Limb (tissue), 2 donors: ENCODE data around the gene SMAD3.
"Not testable (repeated sequence)": the region's sequence is repeated elsewhere in the genome, so short reads cannot be mapped to it uniquely, and the experiment has no call there.

Experiments used
- DNase-seq, 2 donors: peaks; one replicate each; pipeline ENCODE4 v3.0.0-alpha.2; 2016; ENCODE audit errors: extremely low spot score in 2 of 2

Gene SMAD3

DNA sequence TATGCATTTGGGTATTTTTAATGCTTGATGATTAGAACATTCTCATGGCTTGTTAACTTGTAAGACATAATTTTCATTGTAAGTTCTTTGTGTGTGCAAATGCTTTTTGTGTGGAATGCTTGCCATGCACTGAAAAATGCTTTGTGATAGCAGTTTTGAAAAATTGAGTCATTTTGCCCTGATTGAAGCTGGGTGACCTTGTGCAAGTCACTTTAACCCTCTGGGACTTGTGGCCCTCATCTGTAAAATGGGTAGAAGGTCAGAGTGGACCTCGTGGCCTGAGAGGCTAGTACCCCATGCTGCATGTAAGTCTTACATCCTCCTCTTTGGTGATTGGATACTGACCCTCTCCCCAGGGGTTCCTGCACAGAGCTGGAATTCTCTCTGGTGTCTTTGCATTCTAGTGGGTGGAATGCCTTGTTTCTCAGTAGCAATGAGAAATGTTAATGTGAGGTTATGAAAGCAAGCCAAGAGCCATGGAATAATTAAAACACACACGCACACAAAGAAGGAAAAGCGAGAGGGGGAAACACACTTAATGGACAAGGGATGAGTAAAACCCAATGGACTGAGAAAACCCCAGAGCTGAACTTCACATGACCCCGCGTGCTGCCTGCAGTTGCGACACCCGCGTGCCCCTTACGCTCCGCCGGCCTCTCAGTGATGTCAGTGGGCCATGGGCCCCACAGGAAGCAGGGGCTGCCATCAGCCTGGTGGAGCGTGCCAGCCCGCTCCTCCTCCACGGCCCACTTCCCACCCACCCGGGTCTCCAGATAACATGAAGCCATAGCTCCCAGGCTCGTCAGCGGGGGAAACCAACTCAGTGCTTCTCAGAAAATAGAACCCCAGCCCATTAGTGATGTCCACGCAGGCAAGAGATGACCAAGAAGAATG lies 44.0 kb downstream of the SMAD3 start:
- no peak for DNase-seq

DNA sequence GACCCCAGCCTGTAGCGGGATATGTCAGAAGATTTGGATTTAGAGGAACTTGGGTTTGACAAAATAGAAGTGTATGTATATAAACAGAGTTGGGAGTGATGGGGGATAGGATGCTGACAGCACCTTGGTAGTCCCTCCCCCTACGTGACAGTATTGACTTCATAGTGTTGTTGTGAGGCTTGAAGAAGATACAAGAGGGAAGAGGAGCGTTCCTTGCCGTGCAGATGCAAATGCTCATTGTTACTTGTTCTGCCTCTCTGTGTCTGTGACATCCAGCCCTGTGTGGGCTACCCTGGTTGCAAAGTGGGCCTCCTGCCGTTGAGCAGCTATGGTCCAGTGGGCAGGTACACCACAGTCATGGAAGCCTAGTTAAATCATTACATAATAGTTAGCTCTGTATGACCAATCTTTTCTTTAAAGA lies 45.0 kb downstream of the SMAD3 start:
- DNase-seq: no peak

DNA sequence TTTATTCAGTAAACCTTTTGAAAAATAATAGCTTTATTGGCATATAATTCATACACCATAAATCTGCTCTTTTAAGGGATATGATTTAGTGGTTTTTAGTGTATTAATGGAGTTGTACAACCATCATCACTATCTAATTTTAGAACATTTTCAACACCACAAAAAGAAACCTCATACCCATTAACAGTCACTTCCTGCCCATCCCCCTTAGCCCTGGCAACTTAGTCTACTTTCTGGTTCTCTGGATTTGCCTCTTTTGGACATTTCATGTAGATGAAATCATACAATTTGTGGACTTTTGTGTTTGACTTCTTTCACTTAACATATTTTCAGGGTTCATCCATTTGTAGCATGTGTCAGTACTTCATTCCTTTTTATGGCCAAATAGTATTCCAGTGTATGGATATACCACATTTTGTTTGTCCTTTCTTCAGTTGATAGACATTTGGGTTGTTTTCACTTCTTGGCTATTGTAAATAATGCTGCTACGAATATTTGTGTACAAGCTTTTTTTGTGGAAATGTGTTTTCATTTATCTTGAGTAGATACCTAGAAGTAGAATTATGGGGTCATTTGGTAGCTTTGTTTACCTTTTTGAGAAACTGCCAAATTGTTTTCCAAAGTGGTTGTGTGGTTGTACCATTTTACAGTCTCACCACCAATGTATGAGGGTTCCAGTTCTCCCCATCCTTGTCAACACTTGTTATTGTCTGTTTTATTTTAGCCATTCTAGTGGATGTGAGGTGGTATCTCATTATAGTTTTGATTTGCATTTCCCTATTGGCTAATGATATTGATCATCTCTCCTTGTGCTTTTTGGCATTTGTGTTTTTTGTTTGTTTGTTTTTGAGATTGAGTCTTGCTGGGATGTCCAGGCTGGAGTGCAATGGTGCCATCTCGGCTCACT lies 45.8 kb downstream of the SMAD3 start:
- no peak for DNase-seq

DNA sequence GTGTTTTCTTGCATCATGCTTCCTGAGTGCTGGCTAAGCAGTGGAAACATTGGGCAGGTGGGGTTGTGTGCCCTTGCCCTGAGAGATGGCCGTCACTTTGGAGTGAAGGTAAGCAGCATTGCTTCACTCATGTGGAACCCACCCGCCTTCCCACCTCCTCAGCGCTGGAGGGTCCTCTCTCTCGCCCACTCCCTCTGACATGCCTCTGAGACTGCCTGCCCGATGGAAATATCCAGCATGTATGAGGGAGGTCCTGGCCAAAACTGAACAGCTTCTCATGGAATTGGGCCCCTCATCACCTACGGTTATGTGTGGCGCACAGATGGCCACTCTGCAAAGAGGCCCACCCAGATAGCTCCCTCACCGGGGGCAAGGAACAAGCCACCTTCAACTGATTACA lies 48.6 kb downstream of the SMAD3 start:
- no peak for DNase-seq

DNA sequence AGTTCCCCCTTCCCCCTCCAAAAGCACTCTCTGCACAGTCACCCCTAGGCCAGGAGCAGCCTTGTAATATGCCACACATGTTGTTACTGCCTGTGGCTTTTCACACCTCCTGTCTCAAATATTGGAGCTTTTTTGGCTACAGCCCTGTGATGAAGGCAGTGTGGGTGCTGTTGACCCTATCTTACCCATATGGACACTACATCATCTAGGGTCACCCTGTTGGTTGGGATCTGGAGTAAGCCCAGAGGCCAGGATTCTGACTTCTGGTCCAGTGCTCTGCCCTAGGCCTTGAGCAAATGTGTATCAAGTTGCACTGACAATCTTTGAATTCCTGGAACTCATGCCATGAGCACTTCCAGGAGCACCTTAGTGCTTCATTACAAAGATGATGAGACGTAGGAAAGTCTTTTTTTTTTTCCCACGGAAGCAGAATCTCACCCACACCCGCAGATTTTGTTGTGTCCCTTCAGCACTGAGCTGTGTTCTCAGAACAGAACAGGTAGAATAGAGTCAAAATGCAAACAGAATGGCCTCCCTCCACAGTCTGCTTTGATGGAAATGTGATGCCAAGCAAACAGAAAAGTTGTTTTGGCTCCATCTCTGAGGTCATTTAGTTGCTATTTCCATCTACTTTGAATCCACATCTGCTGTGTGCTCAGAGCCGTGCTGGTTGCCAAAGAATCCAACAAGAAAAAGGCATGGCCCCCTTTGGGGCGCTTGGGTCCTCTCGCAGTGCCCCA lies 49.6 kb downstream of the SMAD3 start:
- DNase-seq: no peak

DNA sequence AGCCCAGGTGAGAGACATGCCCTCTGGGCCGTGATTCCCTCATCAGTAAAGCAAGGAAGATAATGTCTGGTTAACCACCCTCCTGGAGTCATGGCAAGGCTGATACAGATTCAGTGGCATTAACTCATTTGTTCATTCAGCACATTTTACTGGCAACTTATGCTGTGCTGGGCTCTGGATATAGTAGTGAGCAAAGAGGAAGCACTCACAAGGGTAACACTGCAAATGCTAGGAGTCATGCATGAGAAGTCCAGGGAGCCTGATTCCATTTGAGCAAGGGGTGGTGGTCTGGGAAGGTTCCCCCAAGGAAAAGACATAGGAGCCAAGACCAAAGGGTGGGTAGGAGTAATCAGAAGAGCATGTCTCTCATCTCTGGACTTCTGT lies 50.2 kb downstream of the SMAD3 start:
- no peak for DNase-seq

DNA sequence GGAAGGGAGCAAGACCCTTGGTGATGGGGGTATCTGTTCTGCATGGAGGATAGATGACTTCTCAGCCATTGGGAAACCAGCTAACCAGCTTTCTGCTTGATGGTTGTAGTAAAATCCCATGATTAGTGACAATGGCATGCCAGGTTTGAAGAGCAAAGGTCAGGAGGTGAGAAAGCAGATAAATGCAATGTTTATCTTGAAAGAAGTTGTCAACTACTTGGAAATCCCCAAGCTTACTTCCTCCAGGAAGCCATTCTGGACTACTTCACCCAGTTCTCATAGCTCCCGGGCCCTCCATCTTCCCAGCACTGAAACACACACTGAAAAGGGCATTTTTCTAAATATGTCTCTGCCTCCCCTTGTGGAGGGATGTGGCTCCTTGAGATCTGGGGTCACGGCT lies 51.3 kb downstream of the SMAD3 start:
- DNase-seq: no peak

DNA sequence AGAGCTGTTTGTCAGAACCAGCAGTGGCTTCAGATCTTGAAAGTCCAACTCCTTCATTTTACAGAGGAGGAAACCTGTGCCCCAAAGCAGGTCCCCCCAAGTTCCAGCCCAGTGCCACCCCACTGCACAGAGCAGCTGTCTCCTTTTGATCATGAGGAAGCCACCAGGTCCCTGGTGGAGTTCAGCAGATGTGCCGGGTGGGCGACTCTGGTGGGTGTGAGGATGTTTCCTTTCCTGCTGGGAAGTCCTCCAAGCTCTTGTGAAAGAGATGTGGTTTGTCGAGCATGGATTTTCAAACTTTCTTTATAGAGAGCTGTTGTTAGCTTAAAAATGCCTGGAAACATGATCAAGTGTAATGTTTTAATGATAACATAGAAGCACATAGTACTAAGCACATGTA lies 52.0 kb downstream of the SMAD3 start:
- DNase-seq: no peak

DNA sequence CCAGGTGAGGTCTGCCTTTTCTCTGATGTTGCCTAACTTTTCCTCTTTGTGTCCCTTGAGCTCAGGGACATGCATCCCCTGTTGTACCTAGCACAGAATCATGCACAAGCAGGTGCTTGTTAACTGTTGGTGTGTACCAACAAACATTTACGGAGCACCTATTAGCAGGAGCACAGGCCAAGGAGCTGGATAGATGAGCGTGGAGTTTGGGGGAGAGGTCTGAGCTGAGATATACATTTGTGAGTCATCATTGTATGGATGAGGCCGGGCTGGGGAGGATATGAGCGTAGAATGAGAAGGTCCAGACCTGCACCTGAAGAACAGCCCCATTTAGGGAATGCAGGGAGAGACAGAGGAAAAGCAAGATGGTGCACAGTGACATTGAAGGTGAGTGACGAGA lies 53.4 kb downstream of the SMAD3 start:
- no peak for DNase-seq

DNA sequence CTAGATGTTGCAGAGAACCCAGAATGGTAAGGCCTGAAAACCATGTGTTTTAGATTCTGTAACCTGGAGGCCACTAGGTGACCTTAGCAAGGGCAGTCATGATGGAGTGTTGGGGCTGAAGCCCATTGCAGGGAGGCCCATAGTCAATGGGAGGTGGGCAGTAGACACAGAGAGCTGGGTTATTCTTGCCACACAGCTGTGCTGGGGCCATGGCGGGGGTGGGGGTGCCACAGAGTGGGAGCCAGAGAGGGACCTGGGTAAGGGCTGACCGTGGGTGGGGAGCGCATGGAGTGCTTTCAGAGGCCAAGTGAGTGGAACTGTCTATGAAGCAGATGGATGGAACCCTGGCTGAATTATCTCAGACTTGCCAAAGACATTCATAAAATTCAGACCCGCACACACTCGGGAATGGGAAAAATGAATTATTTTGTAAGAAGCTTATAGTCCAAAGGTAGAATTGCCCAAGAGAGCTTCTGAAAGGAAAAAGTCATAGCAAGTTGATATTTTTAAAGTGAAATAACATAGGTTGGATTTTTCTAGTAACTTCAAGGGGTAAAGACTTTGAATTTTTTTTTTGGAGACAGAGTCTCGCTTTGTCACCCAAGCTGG lies 53.9 kb downstream of the SMAD3 start:
- no peak for DNase-seq

DNA sequence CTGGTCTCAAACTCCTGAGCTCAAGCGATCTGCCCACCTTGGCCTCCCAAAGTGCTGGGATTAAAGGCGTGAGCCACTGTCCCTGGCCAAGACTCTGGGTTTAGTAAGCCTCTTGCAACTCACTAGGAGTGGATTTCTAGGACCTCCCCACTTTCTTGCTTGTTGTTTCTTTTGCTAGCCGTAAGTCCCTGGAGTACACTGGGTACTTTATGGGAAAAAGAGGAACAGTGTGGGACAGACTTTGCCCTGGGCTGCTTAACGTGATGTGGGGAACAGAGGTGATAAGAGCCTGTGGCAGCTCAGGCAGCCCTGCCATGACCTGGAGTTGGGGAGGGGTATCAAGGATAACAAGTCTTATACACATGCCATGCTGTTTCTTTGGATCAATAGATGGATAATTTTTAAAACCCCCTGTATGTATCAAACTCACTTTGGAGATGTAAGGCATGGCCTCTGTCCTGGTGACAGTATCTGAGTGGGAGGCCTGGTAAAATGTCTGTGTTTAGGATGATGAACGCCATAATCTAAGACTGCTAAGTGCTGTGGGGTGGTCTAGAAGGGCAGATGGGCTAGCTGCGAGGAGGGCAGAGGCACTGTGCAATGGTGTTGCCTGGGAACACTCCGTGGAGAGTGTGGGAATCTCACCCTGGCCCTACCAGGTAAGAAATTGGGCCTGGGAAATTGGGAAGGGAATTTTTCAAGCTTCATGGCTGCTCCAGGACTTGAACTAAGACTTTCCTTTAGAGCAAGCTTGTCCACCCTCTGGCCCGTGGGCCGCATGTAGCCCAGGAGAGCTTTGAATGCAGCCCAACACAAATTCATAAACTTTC lies 54.8 kb downstream of the SMAD3 start:
- DNase-seq: no peak

DNA sequence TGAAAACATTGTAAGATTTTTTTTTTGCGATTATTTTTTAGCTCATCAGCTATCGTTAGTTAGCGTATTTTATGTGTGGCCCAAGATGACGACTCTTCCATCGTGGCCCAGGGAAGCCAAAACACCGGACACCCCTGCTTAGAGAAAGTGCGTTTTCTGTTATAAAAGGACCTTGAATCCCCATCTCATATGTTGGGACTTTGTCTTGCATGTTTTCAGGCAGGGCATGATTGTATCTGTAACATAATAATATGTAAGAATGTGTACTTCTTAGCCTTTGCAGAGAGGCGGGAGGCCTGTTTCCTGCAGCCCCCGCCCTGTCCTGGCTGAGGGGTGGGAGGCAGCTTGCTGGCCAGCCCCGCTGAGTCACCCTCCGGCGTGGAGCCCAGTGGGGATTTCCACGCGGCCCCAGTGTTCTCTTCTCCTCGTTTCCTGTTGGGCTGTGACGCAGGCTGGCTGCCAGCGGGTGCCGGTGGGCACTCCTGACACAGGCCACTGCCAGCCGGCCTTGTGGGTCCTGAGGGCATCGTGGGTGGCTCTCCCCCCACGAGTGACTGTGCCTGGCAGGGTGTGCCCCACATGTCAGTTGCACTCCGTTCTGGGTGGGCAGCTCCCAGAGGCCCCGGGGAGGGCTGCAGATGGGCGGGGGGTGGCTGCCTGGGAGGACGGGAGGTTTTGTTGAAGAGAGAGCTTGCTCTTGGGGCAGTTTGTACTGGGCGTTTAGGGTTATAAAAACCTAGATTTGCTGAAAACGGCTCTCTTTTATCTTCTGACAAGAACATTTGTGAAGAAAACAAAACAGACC lies 55.6 kb downstream of the SMAD3 start:
- DNase-seq: peak; percentile 56 to 69

DNA sequence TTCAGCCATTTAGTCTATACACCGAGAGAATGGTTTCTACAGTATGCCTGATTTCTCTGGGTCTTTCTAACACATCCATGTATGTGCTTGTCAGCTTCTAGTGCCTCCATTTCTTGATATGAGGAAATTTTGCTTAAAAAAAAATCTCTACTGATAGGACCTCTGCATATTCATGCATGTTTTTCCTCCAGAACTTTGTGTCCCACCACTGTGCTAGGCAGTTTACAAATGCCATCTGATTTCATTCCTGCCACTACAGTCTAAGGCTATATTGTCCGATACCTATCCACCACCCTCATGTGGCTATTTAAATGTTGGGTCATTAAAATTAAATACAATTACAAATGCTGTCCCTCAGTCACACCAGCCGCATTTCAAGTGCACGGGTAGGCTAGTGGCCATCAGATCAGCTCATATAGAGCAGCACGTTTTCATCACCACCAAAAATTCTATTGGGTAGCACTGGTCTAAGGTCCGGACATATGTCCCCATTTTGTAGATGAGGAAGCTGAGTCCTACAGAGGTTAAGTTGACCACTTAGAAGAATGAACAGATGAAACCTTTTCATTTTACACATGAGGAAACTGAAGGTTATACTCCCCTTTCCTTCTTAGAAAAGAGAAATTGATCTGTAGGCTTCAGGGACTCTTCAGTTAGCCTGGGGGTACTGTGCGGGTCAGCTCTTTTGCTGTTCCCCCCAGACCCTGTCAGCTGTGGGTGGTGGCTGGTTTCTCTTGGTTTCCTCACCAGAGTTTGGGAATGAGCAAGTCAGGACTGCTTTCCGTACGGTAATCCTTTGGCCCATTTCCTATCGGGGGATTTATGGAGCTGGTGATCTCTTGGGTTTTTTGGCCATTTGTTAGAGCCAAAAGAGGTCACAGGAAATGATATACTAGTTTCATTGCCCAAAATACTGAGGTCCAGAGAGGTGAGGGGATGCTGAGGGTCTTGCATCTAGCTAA lies 56.5 kb downstream of the SMAD3 start:
- DNase-seq: no peak

DNA sequence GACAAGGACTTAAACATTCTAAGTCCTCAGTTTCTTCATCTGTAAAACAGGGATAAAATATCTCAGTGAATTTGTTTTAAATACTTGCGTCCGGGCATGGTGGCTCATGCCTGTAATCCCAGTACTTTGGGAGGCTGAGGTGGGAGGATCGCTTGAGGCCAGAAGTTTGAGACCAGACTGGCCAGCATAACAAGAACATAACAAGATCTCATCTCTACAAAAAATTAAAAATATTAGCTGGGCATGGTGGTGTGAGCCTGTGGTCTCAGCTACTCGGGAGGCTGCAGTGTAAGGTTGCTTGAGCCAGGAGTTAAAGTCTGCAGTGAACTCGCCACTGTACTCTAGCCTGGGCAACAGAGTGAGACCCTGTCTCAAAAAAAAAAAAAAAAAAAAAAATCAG lies 57.4 kb downstream of the SMAD3 start:
- DNase-seq: not testable (repeated sequence)

DNA sequence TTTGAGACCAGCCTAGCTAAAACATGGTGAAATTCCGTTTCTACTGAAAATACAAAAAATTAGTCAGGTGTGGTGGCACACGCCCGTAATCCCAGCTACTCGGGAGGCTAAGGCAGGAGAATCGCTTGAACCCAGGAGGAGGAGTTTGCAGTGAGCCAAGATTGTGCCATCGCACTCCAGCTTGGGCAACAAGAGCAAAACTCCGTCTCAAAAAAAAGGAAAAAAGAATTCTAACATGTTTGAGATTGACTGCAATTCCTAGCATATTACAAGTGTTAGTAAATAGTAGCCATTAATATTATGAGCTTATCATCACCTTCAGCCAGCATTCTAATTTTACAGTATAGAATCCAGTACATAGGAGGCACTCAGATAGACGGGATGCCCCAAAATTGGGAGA lies 57.9 kb downstream of the SMAD3 start:
- not testable (repeated sequence) for DNase-seq

DNA sequence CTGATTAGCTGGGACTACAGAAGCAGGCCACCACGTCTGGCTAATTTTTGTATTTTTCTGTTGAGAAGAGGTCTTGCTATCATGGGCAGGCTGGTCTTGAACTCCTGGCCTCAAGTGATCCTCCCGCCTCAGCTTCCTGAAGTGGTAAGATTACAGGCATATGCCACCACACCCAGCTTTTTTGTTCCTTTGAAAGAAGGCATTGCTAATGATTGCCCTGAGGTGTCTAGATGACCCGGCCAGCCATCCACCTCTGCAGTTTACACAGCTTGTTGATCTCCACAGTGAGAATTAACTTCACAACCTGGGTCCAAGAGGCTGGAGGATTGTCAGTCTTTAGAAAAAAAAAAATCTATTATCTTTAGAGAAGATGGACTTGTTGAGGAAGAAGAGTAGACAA lies 58.7 kb downstream of the SMAD3 start:
- no peak for DNase-seq

DNA sequence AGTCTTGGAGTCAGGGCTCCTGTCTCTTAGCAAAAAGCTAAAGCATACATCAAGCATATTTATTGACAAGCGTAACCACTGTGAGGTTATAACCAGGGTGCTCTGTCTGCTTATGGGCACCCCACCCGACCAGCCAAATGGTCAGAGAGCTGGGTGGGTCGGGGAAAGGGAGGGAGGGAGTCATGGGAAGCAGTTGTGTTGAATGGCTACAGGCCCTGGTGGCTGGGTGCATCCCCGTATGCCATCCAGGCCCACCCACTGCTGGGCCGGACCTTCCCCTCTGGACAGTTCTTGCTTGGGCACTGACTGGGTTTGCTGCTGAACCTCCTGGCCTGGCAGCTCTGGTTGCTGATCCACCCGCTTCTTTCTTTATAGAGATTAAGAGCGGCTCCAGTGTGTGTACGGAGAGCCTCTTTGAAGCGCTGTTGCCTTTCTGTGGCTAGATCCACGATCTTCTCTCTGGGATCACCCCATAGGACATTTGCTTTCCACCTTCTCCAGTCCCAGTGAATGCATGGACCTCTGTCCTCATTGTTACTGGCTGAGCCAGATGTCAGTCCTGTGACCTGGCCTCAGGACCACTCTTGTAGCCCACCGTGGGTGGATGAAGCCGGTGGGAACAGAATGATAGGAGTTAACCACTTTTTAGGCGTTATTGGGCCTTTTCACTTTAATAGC lies 59.6 kb downstream of the SMAD3 start:
- DNase-seq: no peak
